ENCODE measurements around the gene MYLK. TPM values are rescaled to one million over a fixed set of nuclear protein-coding genes. Genes with fewer than 3 reads are reported as not detected.

The MYLK gene
- total RNA-seq, 1 donor from 2014 or later, result 196 TPM

- H3K36me3 ChIP-seq, result no peaks in the 10 kb centered on the region
- intact Hi-C loops (cut with DNase I), result no loop called here
- TF ChIP-seq CTCF (IDR thresholded peaks at IDR 0.05), result no peak
- H3K9me3 ChIP-seq, result no peaks in the 10 kb centered on the region
- no peaks in the 10 kb centered on the region for H3K27me3 ChIP-seq
- no peak overlapping the region for H3K27ac ChIP-seq
- H3K4me3 ChIP-seq, result no peak overlapping the region
- no peak for DNase-seq (ENCODE audit: low spot score in 2 of 2)
- no peaks in the 10 kb centered on the region for H3K4me1 ChIP-seq
These were observed 286.6 kb downstream of the MYLK start for GRCh38 chr3:123597561-123597960.

- no peak for DNase-seq (ENCODE audit: low spot score in 2 of 2)
- no peak for TF ChIP-seq CTCF (IDR thresholded peaks at IDR 0.05)
- H3K9me3 ChIP-seq, result no peaks in the 10 kb centered on the region
- H3K36me3 ChIP-seq, result peaks cover 0 to 5% of the 10 kb centered on the region in 2 donors
- H3K27me3 ChIP-seq, result no peaks in the 10 kb centered on the region
- no peaks in the 10 kb centered on the region for H3K4me1 ChIP-seq
- no peak overlapping the region for H3K27ac ChIP-seq
- H3K4me3 ChIP-seq, result no peak overlapping the region
- intact Hi-C loops (cut with DNase I), result no loop called here
These were observed 288.5 kb downstream of the MYLK start for GRCh38 chr3:123595396-123596180.

GRCh38 chr3:123593381-123593780, 290.8 kb downstream of the MYLK start:
- Histone ChIP-seq H3K27ac (no peak overlapping the region), H3K9me3 (no peaks in the 10 kb centered on the region), H3K27me3 (no peaks in the 10 kb centered on the region), H3K4me3 (no peak overlapping the region), H3K36me3 (peaks cover 0 to 6% of the 10 kb centered on the region in 2 donors), H3K4me1 (no peaks in the 10 kb centered on the region)
- intact Hi-C loops (cut with DNase I), result no loop called here
- no peak for TF ChIP-seq CTCF (IDR thresholded peaks at IDR 0.05)
- no peak for DNase-seq (ENCODE audit: low spot score in 2 of 2)

GRCh38 chr3:123590685-123591450, 293.3 kb downstream of the MYLK start:
- H3K27ac ChIP-seq, result no peak overlapping the region
- H3K9me3 ChIP-seq, result no peaks in the 10 kb centered on the region
- H3K4me3 ChIP-seq, result no peak overlapping the region
- peaks cover 0 to 6% of the 10 kb centered on the region in 2 donors for H3K36me3 ChIP-seq
- no peaks in the 10 kb centered on the region for H3K27me3 ChIP-seq
- no peak for TF ChIP-seq CTCF (IDR thresholded peaks at IDR 0.05)
- DNase-seq (ENCODE audit: low spot score in 2 of 2), result no peak
- H3K4me1 ChIP-seq, result peaks cover 4 to 7% of the 10 kb centered on the region in 2 donors
- intact Hi-C loops (cut with DNase I), result no loop called here

GRCh38 chr3:123587401-123587800, 296.7 kb downstream of the MYLK start:
- DNase-seq (ENCODE audit: low spot score in 2 of 2), result no peak
- H3K4me1 ChIP-seq, result peaks cover 4 to 14% of the 10 kb centered on the region in 2 donors

More at GRCh38 chr3:123587401-123587800, 296.7 kb downstream of the MYLK start:
- TF ChIP-seq CTCF (IDR thresholded peaks at IDR 0.05), result no peak
- intact Hi-C loops (cut with DNase I), result loop anchor here (5.0 kb wide), 1 partner anchor 40 kb away; no protein-coding TSS in a partner anchor
- H3K27ac ChIP-seq, result no peak overlapping the region
- no peaks in the 10 kb centered on the region for H3K9me3 ChIP-seq
- H3K36me3 ChIP-seq, result peaks cover 0 to 6% of the 10 kb centered on the region in 2 donors
- H3K4me3 ChIP-seq, result no peak overlapping the region
- H3K27me3 ChIP-seq, result no peaks in the 10 kb centered on the region

Measured in ascending aorta (tissue), 2 donors.